Neural cell (in vitro differentiated cells): ENCODE measurements around the gene GALT. TPM values are rescaled to one million over a fixed set of nuclear protein-coding genes. Genes with fewer than 3 reads are reported as not detected.

Experiments
- H2AFZ ChIP-seq: fragments of 200-600, 300-800 bp; sonication (generic), shearing (Covaris generic); 2 replicates; pipeline ENCODE4 v1.6.0; 2014; ENCODE audit warnings: low read depth, mild to moderate bottlenecking, antibody characterized with exemption, low read length, moderate library complexity
- H3F3A ChIP-seq: fragments of 200-600 bp; shearing (Covaris generic); 2 replicates; pipeline ENCODE4 v1.6.1; 2016; ENCODE audit warnings: mild to moderate bottlenecking, moderate library complexity, mixed read lengths, antibody characterized with exemption, low read length; ENCODE audit not compliant: insufficient read depth, poor library complexity, severe bottlenecking
- H3K27ac ChIP-seq: fragments of 200-600, 300-800 bp; sonication (generic), shearing (Covaris generic); 2 replicates; pipeline ENCODE4 v1.5.1; 2014; ENCODE audit warnings: mild to moderate bottlenecking, low read length, moderate library complexity
- H3K27me3 ChIP-seq: fragments of 300-800, 200-600 bp; sonication (generic), shearing (Covaris generic); 2 replicates; pipeline ENCODE4 v1.6.0; 2014; ENCODE audit warnings: mild to moderate bottlenecking, low read depth, low read length, moderate library complexity; ENCODE audit not compliant: insufficient read depth
- H3K36me3 ChIP-seq: fragments of 300-800, 200-600 bp; sonication (generic), shearing (Covaris generic); 2 replicates; pipeline ENCODE4 v1.5.1; 2014; ENCODE audit warnings: mild to moderate bottlenecking, antibody characterized with exemption, low read length, moderate library complexity; ENCODE audit not compliant: insufficient read depth
- H3K4me2 ChIP-seq: fragments of 300-800, 200-600 bp; sonication (generic), shearing (Covaris generic); 2 replicates; pipeline ENCODE4 v1.6.0; 2014; ENCODE audit warnings: mild to moderate bottlenecking, low read length
- H3K4me3 ChIP-seq: fragments of 300-800, 200-600 bp; sonication (generic), shearing (Covaris generic); 2 replicates; pipeline ENCODE4 v1.5.1; 2014; ENCODE audit warnings: mild to moderate bottlenecking, low read length, moderate library complexity
- H3K79me2 ChIP-seq: fragments of 200-600 bp; shearing (Covaris generic); replicated peaks from 2 replicates; pipeline ENCODE4 v1.6.0; 2014; ENCODE audit warnings: mild to moderate bottlenecking, low read length, moderate library complexity; ENCODE audit not compliant: insufficient read depth
- H3K9ac ChIP-seq: fragments of 300-800, 200-600 bp; sonication (generic), shearing (Covaris generic); 2 replicates; pipeline ENCODE4 v1.6.1; 2016; ENCODE audit warnings: mild to moderate bottlenecking, low read length, mixed read lengths
- H3K9me2 ChIP-seq: fragments of 200-600 bp; shearing (Covaris generic); 2 replicates; pipeline ENCODE4 v1.6.1; 2016; ENCODE audit warnings: mild to moderate bottlenecking, low read length, mixed read lengths; ENCODE audit not compliant: insufficient read depth
- H3K9me3 ChIP-seq: fragments of 200-600, 300-800 bp; sonication (generic), shearing (Covaris generic); 2 replicates; pipeline ENCODE4 v1.6.1; 2016; ENCODE audit warnings: mild to moderate bottlenecking, mixed run types, low read length, moderate library complexity, mixed read lengths
- H4K20me1 ChIP-seq: fragments of 200-600 bp; shearing (Covaris generic); 2 replicates; pipeline ENCODE4 v1.6.1; 2016; ENCODE audit warnings: mild to moderate bottlenecking, mixed run types; ENCODE audit not compliant: insufficient read depth
- CTCF ChIP-seq: fragments of 450-650 bp; IDR thresholded peaks from 2 replicates; pipeline ENCODE4 v1.5.1; 2014; ENCODE audit warnings: antibody characterized with exemption, mild to moderate bottlenecking, moderate library complexity; ENCODE audit not compliant: poor library complexity, severe bottlenecking
- EP300 ChIP-seq: fragments of 450-650 bp; conservative IDR thresholded peaks from 2 replicates; pipeline ENCODE4 v1.6.1; 2014; ENCODE audit warnings: antibody characterized with exemption, mild to moderate bottlenecking, moderate library complexity; ENCODE audit not compliant: poor library complexity, severe bottlenecking
- EZH2 ChIP-seq: fragments of 200-600, 300-800 bp; shearing (Covaris generic), sonication (generic); IDR thresholded peaks from 2 replicates; pipeline ENCODE4 v1.6.1; 2014; ENCODE audit warnings: antibody characterized with exemption, low read length, borderline replicate concordance, mild to moderate bottlenecking; ENCODE audit not compliant: insufficient read depth, poor library complexity, severe bottlenecking
- MXI1 ChIP-seq: fragments of 450-650 bp; conservative IDR thresholded peaks from 2 replicates; pipeline ENCODE4 v1.6.1; 2014; ENCODE audit warnings: antibody characterized with exemption, mild to moderate bottlenecking; ENCODE audit not compliant: poor library complexity, severe bottlenecking
- POLR2AphosphoS5 ChIP-seq: IDR thresholded peaks from 2 replicates; pipeline ENCODE4 v1.6.1; 2012
- RAD21 ChIP-seq: fragments of 450-650 bp; conservative IDR thresholded peaks from 2 replicates; pipeline ENCODE4 v1.6.1; 2014; ENCODE audit warnings: antibody characterized with exemption, mild to moderate bottlenecking, moderate library complexity
- SMC3 ChIP-seq: fragments of 450-650 bp; conservative IDR thresholded peaks from 2 replicates; pipeline ENCODE4 v1.6.1; 2014; ENCODE audit warnings: antibody characterized with exemption, mild to moderate bottlenecking, moderate library complexity; ENCODE audit not compliant: poor library complexity
- TAF1 ChIP-seq: IDR thresholded peaks from 2 replicates; pipeline ENCODE4 v1.6.1; 2012; ENCODE audit warnings: low read depth
- polyA plus RNA-seq: library from polyadenylated mRNA; depleted of rRNA; stranded (reverse); fragments of >200 nt; gene quantifications from 2 replicates; pipeline ENCODE4 v1.2.3, GENCODE V29; 2014
- TF ChIP-seq, protein P1 (sequence below): IDR thresholded peaks from 2 replicates; pipeline ENCODE4 v1.6.1; 2012; ENCODE audit warnings: borderline replicate concordance

The GALT gene
- polyA plus RNA-seq, 1 donor from 2014 or later, result 116 TPM

GRCh38 chr9:34625186-34625486, 21.3 kb upstream of the GALT start:
- no peak overlapping the region for H3K4me2 ChIP-seq
- H3K4me3 ChIP-seq, result no peak overlapping the region

DNA sequence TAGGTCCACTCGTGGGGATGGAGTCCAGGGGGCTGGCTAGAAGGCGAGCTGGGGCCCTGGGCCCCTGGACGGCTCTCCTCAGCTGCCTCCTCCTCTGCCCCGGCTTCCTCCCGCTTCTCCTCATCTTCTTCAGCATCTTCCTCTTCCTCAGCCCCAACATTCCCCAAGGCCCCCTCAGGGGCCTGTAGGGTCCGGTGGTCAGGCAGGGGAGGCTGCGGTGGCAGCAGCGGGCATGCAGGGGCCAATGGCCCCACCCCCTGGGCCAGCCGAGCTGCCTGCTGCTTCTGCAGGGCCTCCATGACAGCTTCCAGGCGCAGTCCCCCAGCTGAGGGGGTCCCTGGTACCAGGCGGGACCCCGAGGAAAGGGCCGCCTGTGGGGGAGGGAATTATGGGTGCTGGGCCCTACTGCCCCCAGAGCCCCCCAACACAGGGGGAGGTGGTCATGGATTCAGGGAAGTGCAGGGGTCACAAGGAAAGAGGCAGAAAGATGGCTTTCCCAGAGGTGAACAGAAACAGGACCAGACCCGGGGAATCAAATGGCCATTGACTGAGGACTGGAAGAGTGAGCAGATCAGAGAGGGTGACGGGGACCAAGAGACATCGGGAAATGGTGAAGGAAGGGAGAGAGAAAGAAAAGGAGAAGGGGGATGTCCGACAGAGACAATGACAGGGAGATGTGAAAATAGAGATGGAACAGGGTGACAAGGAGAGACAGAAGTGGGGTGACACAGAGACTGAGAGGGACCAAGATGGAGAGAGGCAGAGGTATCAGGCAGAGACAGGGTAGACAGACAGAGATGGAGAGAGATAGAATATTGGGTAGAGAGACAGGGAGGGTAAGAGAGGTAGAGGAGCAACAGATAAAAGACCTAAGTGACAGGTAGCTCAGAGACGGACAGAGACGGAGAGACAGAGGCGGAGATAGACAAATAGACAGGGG, 18.5 kb upstream of the GALT start:
- H3K36me3 ChIP-seq, result no peaks in the 10 kb centered on the region
- H4K20me1 ChIP-seq, result no peaks in the 10 kb centered on the region
- H3F3A ChIP-seq, result no peaks in the 10 kb centered on the region
- H3K9ac ChIP-seq, result peak overlapping the region; percentile 49
- H3K4me2 ChIP-seq, result no peak overlapping the region
- no peak overlapping the region for H2AFZ ChIP-seq
- no peaks in the 10 kb centered on the region for H3K9me3 ChIP-seq
- H3K9me2 ChIP-seq, result no peaks in the 10 kb centered on the region
- peaks cover 25% of the 10 kb centered on the region for H3K27me3 ChIP-seq
- no peaks in the 10 kb centered on the region for H3K79me2 ChIP-seq
- peak overlapping the region; percentile 62 for H3K4me3 ChIP-seq
- no peak overlapping the region for H3K27ac ChIP-seq
- TF ChIP-seq POLR2AphosphoS5, result no peak
- no peak for TF ChIP-seq SMC3
- TF ChIP-seq MXI1, result no peak
- no peak for TF ChIP-seq EP300
- no peak for TF ChIP-seq TAF1
- no peak for TF ChIP-seq CTCF
- no peak for TF ChIP-seq EZH2

More at GRCh38 chr9:34625186-34625486, 21.3 kb upstream of the GALT start:
- Histone ChIP-seq H2AFZ (no peak overlapping the region), H3K9me3 (no peaks in the 10 kb centered on the region), H4K20me1 (no peaks in the 10 kb centered on the region), H3K9ac (no peak overlapping the region), H3F3A (no peaks in the 10 kb centered on the region), H3K9me2 (no peaks in the 10 kb centered on the region), H3K36me3 (no peaks in the 10 kb centered on the region), H3K79me2 (peaks cover 1% of the 10 kb centered on the region), H3K27ac (no peak overlapping the region), H3K27me3 (peaks cover 24% of the 10 kb centered on the region)
- no peak for TF ChIP-seq EZH2
- TF ChIP-seq TAF1, result no peak
- no peak for TF ChIP-seq EP300
- no peak for TF ChIP-seq RAD21
- no peak for TF ChIP-seq POLR2AphosphoS5
- TF ChIP-seq CTCF, result no peak
- no peak for TF ChIP-seq SMC3
- TF ChIP-seq MXI1, result no peak
- TF ChIP-seq, protein P1, sequence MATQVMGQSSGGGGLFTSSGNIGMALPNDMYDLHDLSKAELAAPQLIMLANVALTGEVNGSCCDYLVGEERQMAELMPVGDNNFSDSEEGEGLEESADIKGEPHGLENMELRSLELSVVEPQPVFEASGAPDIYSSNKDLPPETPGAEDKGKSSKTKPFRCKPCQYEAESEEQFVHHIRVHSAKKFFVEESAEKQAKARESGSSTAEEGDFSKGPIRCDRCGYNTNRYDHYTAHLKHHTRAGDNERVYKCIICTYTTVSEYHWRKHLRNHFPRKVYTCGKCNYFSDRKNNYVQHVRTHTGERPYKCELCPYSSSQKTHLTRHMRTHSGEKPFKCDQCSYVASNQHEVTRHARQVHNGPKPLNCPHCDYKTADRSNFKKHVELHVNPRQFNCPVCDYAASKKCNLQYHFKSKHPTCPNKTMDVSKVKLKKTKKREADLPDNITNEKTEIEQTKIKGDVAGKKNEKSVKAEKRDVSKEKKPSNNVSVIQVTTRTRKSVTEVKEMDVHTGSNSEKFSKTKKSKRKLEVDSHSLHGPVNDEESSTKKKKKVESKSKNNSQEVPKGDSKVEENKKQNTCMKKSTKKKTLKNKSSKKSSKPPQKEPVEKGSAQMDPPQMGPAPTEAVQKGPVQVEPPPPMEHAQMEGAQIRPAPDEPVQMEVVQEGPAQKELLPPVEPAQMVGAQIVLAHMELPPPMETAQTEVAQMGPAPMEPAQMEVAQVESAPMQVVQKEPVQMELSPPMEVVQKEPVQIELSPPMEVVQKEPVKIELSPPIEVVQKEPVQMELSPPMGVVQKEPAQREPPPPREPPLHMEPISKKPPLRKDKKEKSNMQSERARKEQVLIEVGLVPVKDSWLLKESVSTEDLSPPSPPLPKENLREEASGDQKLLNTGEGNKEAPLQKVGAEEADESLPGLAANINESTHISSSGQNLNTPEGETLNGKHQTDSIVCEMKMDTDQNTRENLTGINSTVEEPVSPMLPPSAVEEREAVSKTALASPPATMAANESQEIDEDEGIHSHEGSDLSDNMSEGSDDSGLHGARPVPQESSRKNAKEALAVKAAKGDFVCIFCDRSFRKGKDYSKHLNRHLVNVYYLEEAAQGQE, result no peak
